ENCODE results near the gene COL19A1. TPM values are rescaled to one million over a fixed set of nuclear protein-coding genes. Genes with fewer than 3 reads are reported as not detected.

Gene COL19A1
- total RNA-seq, 4 donors from 2014 or later: 0.09 TPM; not detected in 3

GRCh38 chr6:70163795-70164194 lies 297.4 kb downstream of the COL19A1 start:
- TF ChIP-seq CTCF (IDR thresholded peaks at IDR 0.05): no peak
- ATAC-seq (ENCODE audit: low FRiP score) (no peak), DNase-seq (ENCODE audit: low spot score) (no peak)

GRCh38 chr6:70164556-70164955 lies 298.2 kb downstream of the COL19A1 start:
- TF ChIP-seq CTCF (IDR thresholded peaks at IDR 0.05): no peak
- ATAC-seq (ENCODE audit: low FRiP score): no peak
- no peak for DNase-seq (ENCODE audit: low spot score)

GRCh38 chr6:70166088-70166958 lies 300.0 kb downstream of the COL19A1 start:
- ATAC-seq (ENCODE audit: low FRiP score) (no peak), DNase-seq (ENCODE audit: low spot score) (peak; percentile 23)
- TF ChIP-seq CTCF (IDR thresholded peaks at IDR 0.05): no peak

GRCh38 chr6:70168681-70169377 lies 302.5 kb downstream of the COL19A1 start:
- TF ChIP-seq CTCF (IDR thresholded peaks at IDR 0.05): no peak
- no peak for DNase-seq (ENCODE audit: low spot score)
- ATAC-seq (ENCODE audit: low FRiP score): no peak

- no peak for ATAC-seq (ENCODE audit: low FRiP score)
- TF ChIP-seq CTCF (IDR thresholded peaks at IDR 0.05): no peak
These were observed 304.9 kb downstream of the COL19A1 start for GRCh38 chr6:70171236-70171635.

GRCh38 chr6:70172252-70172651 lies 305.9 kb downstream of the COL19A1 start:
- no peak for DNase-seq (ENCODE audit: low spot score)
- no peak for ATAC-seq (ENCODE audit: low FRiP score)
- no peak for TF ChIP-seq CTCF (IDR thresholded peaks at IDR 0.05)

More at GRCh38 chr6:70171236-70171635, 304.9 kb downstream of the COL19A1 start:
- DNase-seq (ENCODE audit: low spot score): no peak
